ENCODE measurements around the gene SHH. TPM values are rescaled to one million over a fixed set of nuclear protein-coding genes. Genes with fewer than 3 reads are reported as not detected.

SHH gene
- polyA plus RNA-seq, 1 experiment, result not detected

DNA sequence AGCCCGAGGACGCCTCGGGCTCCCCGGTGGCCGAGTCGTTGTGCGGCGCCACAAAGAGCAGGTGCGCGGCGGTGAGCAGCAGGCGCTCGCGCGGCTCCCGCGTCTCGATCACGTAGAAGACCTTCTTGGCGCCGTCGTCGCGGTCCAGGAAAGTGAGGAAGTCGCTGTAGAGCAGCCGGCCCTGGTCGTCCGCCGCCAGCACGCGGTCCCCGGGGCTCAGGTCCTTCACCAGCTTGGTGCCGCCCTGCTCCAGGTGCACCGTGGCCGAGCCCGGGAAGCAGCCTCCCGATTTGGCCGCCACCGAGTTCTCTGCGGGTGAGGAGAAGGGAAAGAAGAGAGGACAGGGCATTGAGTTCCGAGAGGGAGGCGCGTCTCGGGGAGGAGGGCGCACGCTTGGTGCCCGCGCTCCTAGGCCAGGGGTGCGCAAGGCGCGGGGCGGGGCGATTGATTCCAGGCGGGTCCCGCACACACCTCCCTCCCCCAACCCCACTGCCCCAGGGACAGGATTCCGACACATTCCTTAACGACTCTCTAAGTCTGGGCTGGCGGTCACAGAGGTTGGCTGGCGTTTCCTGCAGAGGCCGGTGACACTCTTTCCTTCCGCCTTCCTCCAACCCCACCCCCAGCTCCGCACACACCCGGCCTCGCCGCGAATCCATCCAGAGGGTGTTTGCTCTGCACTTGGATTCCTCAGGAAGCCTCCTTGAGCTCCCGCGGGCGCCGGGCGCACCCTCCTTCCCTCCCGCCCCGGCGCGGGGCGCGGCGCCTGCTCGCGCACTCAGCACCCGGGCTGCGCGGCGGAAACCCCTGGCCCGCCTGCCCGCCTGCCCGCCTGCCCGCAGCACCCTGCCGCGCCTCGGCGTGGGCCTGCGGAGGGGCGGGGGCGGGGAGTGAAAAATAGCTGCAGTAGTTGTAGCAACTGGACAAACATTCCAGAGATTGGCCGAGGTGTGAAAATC is 8.6 kb downstream of the SHH start:
- TF ChIP-seq, protein P1, sequence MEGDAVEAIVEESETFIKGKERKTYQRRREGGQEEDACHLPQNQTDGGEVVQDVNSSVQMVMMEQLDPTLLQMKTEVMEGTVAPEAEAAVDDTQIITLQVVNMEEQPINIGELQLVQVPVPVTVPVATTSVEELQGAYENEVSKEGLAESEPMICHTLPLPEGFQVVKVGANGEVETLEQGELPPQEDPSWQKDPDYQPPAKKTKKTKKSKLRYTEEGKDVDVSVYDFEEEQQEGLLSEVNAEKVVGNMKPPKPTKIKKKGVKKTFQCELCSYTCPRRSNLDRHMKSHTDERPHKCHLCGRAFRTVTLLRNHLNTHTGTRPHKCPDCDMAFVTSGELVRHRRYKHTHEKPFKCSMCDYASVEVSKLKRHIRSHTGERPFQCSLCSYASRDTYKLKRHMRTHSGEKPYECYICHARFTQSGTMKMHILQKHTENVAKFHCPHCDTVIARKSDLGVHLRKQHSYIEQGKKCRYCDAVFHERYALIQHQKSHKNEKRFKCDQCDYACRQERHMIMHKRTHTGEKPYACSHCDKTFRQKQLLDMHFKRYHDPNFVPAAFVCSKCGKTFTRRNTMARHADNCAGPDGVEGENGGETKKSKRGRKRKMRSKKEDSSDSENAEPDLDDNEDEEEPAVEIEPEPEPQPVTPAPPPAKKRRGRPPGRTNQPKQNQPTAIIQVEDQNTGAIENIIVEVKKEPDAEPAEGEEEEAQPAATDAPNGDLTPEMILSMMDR (IDR thresholded peaks at IDR 0.05; ENCODE audit: low read depth, low read length), result no peak
- DNase-seq (ENCODE audit: low read depth, low spot score), result no peak
- Histone ChIP-seq H3K9me3 (ENCODE audit: control insufficient read depth, insufficient read depth, low read length) (no peaks in the 10 kb centered on the region; the same call in 1 of the 2 replicates), H3K4me3 (ENCODE audit: low read depth, low read length) (peak overlapping the region; percentile 43), H3K27me3 (ENCODE audit: control insufficient read depth, insufficient read depth, low read length) (peaks cover 63% of the 10 kb centered on the region), H3K27ac (ENCODE audit: low read depth, low read length) (no peak overlapping the region)
- ChIA-PET CTCF (interaction anchor here (1.5 kb wide), 1 partner anchor 1013 kb away, joined by 3 read pairs; no protein-coding TSS in a partner anchor), POLR2A (interaction anchor here (0.6 kb wide), 1 partner anchor 11 kb away, joined by 8 read pairs; no protein-coding TSS in a partner anchor)

DNA sequence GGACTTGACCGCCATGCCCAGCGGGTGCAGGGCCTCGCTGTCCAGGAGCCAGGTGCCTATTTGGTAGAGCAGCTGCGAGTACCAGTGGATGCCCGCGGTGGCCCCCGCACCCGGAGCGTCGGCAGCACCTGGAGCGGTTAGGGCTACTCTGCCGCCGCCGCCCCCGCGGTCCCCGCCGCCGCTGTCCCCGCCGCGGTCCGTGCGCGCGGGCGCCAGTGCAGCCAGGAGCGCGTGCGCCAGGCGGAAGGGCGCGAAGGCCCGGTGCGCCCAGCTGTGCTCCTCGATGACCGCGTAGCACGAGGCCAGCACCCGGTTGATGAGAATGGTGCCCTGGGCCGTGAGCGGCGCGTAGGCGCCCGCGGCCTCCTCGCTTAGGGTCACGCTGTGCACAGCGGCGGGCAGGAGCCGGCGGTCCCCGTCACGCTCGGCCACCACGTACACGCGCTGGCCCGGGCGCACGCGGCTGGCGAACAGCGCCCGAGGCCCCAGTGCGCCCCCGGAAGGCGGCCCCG is 9.3 kb downstream of the SHH start:
- H3K4me3 ChIP-seq (ENCODE audit: low read depth, low read length), result no peak overlapping the region
- CTCF ChIA-PET, result no interaction called here
- peaks cover 58% of the 10 kb centered on the region for H3K27me3 ChIP-seq (ENCODE audit: control insufficient read depth, insufficient read depth, low read length)
- H3K9me3 ChIP-seq (ENCODE audit: control insufficient read depth, insufficient read depth, low read length), result no peaks in the 10 kb centered on the region
- no peak overlapping the region for H3K27ac ChIP-seq (ENCODE audit: low read depth, low read length)
- POLR2A ChIA-PET, result no interaction called here
- no peak for DNase-seq (ENCODE audit: low read depth, low spot score)
- TF ChIP-seq, protein P1 (IDR thresholded peaks at IDR 0.05; ENCODE audit: low read depth, low read length), result no peak

DNA sequence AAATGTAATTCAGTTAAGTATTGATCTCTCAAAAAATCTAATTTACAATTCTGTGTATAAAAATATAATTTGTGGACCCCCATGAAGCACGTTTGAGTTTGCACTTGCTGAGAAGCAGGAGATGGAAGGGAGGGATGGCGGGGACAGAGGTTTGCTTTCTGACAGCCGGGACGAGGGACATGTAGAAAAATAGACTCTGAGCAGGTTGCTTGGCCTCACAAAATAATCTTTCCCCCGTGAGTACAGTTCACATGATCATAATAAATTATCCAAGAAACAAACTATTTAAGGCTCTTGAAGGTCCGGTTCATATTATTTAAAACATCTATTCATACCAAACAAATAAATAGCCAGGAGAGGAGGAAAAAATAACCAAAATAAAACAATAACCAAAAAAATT is 10.0 kb downstream of the SHH start:
- TF ChIP-seq, protein P1 (IDR thresholded peaks at IDR 0.05; ENCODE audit: low read depth, low read length), result no peak
- ChIA-PET CTCF (no interaction called here), POLR2A (no interaction called here)
- H3K9me3 ChIP-seq (ENCODE audit: control insufficient read depth, insufficient read depth, low read length), result no peaks in the 10 kb centered on the region
- peaks cover 52% of the 10 kb centered on the region for H3K27me3 ChIP-seq (ENCODE audit: control insufficient read depth, insufficient read depth, low read length)
- no peak overlapping the region for H3K27ac ChIP-seq (ENCODE audit: low read depth, low read length)
- no peak overlapping the region for H3K4me3 ChIP-seq (ENCODE audit: low read depth, low read length)
- no peak for DNase-seq (ENCODE audit: low read depth, low spot score)

DNA sequence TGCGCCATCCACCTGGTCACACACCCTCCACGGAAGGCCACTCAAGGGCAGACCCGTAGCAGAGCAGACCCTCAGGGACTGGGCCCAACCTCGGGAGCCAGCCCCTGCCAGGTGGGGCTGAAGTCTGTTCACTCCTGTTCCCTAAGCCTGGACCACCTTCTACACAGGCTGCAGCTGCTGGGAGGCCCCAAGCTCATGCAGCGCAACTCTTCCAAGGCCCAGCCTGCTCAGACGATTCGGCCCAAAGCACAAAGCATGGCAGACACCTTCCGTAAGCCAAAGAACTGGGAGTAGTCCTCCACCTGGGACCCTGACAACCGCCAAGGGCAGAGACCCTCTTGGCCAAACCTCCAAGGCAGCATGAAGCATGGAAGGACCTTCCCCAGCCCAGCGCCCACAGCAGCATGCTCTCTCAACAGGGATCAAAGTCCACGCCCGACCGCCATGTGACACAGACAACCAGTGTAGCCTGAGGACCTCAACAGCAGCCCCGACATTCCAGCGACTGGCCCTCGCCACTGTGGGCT is 11.5 kb downstream of the SHH start:
- ChIA-PET CTCF (interaction anchor here (1.0 kb wide), 1 partner anchor 1016 kb away, joined by 3 read pairs; no protein-coding TSS in a partner anchor), POLR2A (no interaction called here)
- no peak overlapping the region for H3K27ac ChIP-seq (ENCODE audit: low read depth, low read length)
- no peak for DNase-seq (ENCODE audit: low read depth, low spot score)
- H3K27me3 ChIP-seq (ENCODE audit: control insufficient read depth, insufficient read depth, low read length), result peaks cover 47% of the 10 kb centered on the region
- TF ChIP-seq, protein P1 (IDR thresholded peaks at IDR 0.05; ENCODE audit: low read depth, low read length), result no peak
- H3K4me3 ChIP-seq (ENCODE audit: low read depth, low read length), result no peak overlapping the region
- H3K9me3 ChIP-seq (ENCODE audit: control insufficient read depth, insufficient read depth, low read length), result no peaks in the 10 kb centered on the region; the same call in 1 of the 2 replicates
